GM18511 (cell line): ENCODE results near the gene TRAPPC11.
"Not testable (repeated sequence)": the region's sequence is repeated elsewhere in the genome, so short reads cannot be mapped to it uniquely, and the experiment has no call there.

Source experiments
- ATAC-seq: cut with Tn5 transposase; IDR thresholded peaks from one replicate; pipeline ENCODE4 v1.9.1; 2021; ENCODE audit warnings: mild to moderate bottlenecking, moderate library complexity; ENCODE audit not compliant: unreplicated experiment

The TRAPPC11 gene

GRCh38 chr4:183718876-183719275 is 59.8 kb downstream of the TRAPPC11 start:
- ATAC-seq: no peak

GRCh38 chr4:183721207-183722081 is 62.4 kb downstream of the TRAPPC11 start:
- ATAC-seq: no peak

DNA sequence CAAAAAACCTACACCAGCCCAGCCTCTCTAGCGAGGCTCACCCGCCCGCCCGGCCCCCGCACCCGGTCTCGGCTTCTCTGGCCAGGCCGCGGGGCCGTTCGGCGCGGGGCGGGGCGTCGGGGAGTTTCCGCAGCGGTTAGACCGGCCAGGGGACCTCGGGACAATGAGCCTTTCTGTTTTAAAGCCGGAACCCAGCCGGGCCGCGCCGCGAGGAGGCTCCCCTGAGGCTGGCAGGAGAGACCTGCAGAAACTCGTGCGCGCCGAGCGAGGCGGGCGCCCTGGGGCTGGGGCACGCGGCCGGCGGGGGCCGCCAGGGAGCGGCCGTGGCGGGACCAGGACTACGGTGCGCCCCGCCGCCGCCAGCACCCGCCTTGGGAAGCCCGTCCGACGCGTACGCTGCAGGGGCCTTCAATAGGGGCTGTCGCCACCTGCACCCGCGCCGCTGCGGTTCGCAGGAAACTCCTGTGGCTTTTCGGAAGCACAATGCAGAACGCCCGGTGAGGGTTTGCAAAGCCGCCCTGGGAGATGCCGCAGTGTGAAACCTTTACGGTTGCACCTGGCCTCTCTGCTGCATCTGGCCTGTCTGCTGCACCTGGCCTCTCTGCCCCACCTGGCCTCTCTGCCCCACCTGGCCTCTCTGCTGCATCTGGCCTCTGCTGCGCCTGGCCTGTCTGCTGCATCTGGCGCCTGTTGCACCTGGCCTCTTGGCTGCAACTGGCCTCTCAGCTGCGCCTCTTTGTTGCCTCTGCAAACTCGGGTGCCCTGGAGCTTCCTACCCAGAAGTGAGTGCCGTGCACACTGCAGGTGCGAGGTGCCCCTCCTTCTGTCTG is 63.9 kb downstream of the TRAPPC11 start:
- peak; percentile 75 for ATAC-seq

DNA sequence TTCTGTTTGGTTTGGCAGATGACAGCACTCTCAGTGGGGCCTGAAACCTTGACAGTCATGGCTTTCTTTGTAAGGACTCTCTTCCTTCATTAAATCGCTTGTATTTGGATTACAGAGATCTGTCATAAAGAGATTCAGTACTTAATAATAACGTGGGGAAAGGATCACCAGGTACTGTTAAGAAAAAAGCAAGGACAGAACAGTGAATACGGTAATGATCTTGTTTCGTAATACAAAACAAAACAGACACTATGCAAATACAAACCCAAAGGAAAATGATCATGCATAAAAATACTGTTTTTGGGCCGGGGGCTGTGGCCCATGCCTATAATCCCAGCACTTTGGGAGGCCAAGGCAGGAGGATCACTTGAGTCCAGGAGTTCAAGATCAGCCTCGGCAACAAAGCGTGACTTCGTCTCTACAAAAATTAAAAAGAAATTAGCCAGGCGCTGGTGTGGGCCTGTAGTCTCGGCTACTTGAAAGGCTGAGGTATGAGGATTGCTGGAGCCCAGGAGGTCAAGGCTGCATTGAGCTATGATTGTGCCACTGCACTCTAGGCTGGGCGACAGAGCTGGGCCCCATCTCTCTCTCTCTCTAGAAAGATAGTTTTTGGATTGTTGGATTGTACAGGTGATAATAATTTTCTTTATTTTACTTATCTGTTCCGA is 64.6 kb downstream of the TRAPPC11 start:
- ATAC-seq: no peak

DNA sequence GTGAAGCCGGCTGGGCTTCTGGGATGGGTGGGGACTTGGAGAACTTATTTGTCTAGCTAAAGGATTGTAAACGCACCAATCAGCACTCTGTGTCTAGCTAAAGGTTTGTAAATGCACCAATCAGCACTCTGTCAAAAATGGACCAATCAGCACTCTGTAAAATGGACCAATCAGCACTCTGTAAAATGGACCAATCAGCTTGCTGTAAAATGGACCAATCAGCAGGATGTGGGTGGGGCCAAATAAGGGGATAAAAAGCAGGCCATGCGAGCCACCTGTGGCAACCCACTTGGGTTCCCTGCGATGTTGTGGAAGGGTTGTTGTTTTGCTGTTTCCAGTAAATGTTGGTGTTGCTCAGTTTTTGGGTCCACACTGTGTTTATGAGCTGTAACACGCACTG is 66.5 kb downstream of the TRAPPC11 start:
- ATAC-seq: not testable (repeated sequence)

GRCh38 chr4:183727482-183727881 is 68.4 kb downstream of the TRAPPC11 start:
- ATAC-seq: no peak

- ATAC-seq: no peak
These were observed 69.4 kb downstream of the TRAPPC11 start for GRCh38 chr4:183728223-183729068.

- ATAC-seq: no peak
These were observed 69.9 kb downstream of the TRAPPC11 start for GRCh38 chr4:183729069-183729406.

DNA sequence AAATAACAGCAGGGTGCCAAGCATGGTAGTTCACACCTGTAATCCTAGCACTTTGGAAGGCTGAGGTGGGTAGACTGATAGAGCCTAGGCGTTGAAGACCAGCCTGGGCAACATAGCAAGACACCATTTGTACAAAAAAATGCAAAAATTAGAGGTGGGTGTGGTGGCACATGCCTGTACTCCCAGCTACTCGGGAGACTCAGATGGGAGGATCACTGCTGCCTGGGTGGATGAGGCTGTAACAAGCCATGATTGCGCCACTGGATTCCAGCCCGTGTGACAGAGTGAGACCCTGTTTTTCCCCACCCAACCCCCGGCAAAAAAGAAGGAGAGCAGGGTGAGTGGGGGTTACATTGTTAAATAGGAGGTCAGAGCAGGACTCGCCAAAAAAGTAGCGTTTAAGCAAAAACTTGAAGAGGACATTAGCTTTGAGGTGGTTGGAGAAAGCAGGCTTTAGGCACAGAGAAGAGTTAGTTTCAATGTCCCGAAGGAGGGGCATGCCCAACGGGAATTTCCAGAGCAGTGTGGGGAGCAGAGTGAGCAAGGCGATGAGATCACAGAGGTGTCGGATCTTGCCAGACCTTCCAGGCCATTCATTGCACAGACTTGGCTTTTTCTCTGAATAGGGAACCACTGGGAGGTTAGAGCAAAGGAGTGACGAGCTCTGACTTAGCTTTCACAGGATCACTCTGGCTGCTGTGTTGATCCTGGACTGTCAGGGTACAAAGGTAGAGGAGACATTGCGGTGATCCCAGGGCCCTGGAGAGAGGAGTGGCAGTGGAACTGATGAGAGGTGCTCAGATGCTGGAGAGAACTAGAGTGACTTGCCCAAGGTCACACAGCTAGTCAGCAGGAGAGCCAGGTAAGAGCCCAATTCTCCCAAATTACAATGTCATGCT is 70.6 kb downstream of the TRAPPC11 start:
- no peak for ATAC-seq

GRCh38 chr4:183732296-183732695 is 73.2 kb downstream of the TRAPPC11 start:
- no peak for ATAC-seq

DNA sequence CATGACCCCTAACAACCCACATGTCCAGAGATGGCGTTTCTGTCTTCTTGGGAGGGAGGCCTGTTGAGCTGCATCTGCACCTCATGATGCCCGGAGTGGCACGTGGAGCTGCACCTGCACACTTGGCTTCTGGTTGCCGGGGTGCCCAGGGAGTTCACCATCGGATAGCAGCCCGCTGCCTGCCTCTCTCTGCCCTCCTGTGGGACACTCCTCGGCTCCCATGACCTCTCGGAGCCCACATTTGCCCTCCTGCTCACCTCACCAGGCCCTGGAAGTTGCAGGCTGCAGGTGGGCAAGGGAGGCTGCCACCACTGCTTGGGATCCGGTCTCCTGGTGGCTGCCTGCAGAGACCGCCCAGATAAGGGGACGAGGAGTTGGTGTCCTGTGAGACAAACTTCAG is 74.1 kb downstream of the TRAPPC11 start:
- no peak for ATAC-seq

GRCh38 chr4:183738081-183738673 is 79.1 kb downstream of the TRAPPC11 start:
- ATAC-seq: no peak

DNA sequence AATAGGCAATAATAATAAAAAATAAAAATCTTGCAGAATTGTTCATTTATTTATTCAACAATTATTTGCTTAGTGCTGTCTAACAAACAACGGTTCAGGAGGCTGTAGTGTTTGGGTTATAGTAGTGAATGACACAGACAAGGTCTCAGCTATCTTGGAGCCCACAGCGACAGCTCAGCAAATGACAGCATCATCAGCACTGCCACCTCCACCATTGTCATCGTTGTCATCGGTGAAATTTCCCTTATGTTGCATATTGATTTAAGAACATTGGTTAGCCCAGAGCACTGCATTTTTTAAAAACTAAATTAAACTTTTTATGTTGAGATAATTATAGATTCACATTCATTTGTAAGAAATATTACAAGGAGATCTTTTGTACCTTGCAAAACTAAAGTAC is 79.9 kb downstream of the TRAPPC11 start:
- no peak for ATAC-seq

DNA sequence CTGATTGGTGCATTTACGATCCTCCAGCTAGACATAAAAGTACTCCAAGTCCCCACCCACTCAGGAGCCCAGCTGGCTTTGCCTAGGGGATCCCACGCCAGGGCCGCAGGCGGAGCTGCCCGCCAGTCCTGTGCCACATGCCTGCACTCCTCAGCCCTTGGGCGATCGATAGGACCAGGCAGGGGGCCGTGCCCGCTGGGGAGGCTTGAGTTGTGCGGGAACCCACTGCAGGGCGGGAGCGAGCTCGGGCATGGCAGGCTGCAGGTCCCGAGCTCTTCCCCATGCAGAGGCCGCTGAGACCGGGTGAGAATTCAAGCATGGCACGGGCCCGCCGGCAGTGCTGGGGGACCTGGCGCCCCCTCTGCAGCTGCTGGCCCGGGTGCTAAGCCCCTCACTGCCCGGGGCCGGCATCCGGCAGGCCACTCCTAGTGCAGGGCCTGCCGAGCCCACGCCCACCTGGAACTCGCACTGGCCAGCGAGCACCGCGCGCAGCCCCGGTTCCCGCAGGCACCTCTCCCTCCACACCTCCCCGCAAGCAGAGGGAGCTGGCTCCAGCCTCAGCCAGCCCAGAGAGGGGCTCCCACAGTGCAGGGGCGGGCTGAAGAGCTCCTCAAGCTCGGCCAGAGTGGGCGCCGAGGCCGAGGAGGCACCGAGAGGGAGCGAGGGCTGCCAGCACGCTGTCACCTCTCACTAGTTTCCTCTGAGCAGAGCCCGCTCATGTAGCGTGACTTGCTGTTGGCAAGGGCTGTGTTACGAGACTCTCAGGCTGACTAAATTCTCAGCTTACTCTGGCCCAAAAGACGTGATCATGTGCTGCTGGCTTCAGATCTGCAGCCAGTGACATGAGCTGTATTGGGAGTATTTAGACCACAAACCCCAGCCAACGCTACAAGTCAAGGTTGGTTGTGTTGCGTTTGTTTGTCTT is 87.5 kb downstream of the TRAPPC11 start:
- ATAC-seq: no peak

- ATAC-seq: no peak
These were observed 88.3 kb downstream of the TRAPPC11 start for GRCh38 chr4:183747380-183747779.

- no peak for ATAC-seq
These were observed 89.0 kb downstream of the TRAPPC11 start for GRCh38 chr4:183747931-183748670.

- no peak for ATAC-seq
These were observed 92.0 kb downstream of the TRAPPC11 start for GRCh38 chr4:183751106-183751505.
